HCT116 (cell line): Measurements from ENCODE around the gene PELO. TPM values are rescaled to one million over a fixed set of nuclear protein-coding genes. Genes with fewer than 3 reads are reported as not detected.

Experiments
- ATAC-seq: fragments of 200-7000 bp; cut with Tn5 transposase; 2 replicates; pipeline ENCODE4 v1.9.1; 2020; ENCODE audit warnings: mild to moderate bottlenecking, moderate library complexity
- BruUV-seq: library from RNA; stranded (reverse); fragments of 400-500 nt; replicated peaks from 2 replicates; lab custom pipeline; 2021; lab: Mats Ljungman, UMichigan
- CTCF ChIA-PET: fragments of 300-600 bp; sonication (Branson Sonifier 250); formaldehyde crosslinking; loops from one replicate; lab custom pipeline; 2021; ENCODE audit warnings: antibody characterized with exemption; lab: Charles Lee
- POLR2A ChIA-PET: fragments of 300-600, 350-600 bp; sonication (Branson Sonifier 250); formaldehyde crosslinking; loops from one replicate; lab custom pipeline; 2021; ENCODE audit warnings: antibody characterized with exemption; lab: Charles Lee
- RAD21 ChIA-PET, 2 experiments: fragments of 300-600 bp; sonication (Branson Sonifier 250); formaldehyde crosslinking; loops; one replicate each; lab custom pipeline; 2023; ENCODE audit warnings: low total read pairs in 2 of 2; ENCODE audit not compliant: uncharacterized antibody in 2 of 2, unreplicated experiment in 2 of 2, low non-redundant PET in 1 of 2; lab: Charles Lee
- DNase-seq: peaks from one replicate; pipeline ENCODE4 v3.0.0-alpha.2; 2010; ENCODE audit warnings: low read depth, low spot score
- H2AFZ ChIP-seq: fragments of 200-600 bp; shearing (Covaris generic), sonication (generic); 2 replicates; pipeline ENCODE4 v1.6.1; 2017; ENCODE audit warnings: low read depth, mixed run types, mixed read lengths, antibody characterized with exemption, low read length; ENCODE audit not compliant: poor library complexity, severe bottlenecking
- H3K27ac ChIP-seq: 2 replicates; pipeline ENCODE4 v1.5.1; 2012; ENCODE audit warnings: low read depth, low read length
- H3K27me3 ChIP-seq: fragments of 200-600 bp; sonication (generic); 2 replicates; pipeline ENCODE4 v1.6.1; 2016; ENCODE audit warnings: mixed run types, low read length, mixed read lengths; ENCODE audit not compliant: insufficient read depth
- H3K36me3 ChIP-seq, 2 experiments: fragments of 200-500 bp in 1 of 2; fragments of 200-600 bp in 1 of 2; sonication (Bioruptor generic) in 1 of 2; sonication (generic) in 1 of 2; 2 replicates each; pipeline versions ENCODE4 v1.5.1 to v1.6.1; 2014 to 2016; ENCODE audit warnings: low read length in 2 of 2, inconsistent platforms in 1 of 2, mixed read lengths in 1 of 2, mixed run types in 1 of 2; ENCODE audit not compliant: insufficient read depth in 2 of 2, control insufficient read depth in 1 of 2
- H3K4me1 ChIP-seq, 2 experiments: fragments of 200-600 bp in 1 of 2; sonication (generic) in 1 of 2; 2 replicates each; pipeline versions ENCODE4 v1.5.1 to v1.6.1; 2012 to 2017; ENCODE audit warnings: low read length in 2 of 2, inconsistent platforms in 1 of 2, mild to moderate bottlenecking in 1 of 2, mixed read lengths in 1 of 2, mixed run types in 1 of 2, moderate library complexity in 1 of 2; ENCODE audit not compliant: insufficient read depth in 2 of 2, control insufficient read depth in 1 of 2
- H3K4me2 ChIP-seq: fragments of 200-600 bp; sonication (generic); 2 replicates; pipeline ENCODE4 v1.6.1; 2017; ENCODE audit warnings: mixed run types, low read length, mixed read lengths
- H3K4me3 ChIP-seq, 2 experiments: fragments of 200-600 bp in 1 of 2; sonication (generic) in 1 of 2; replicated peaks in 1 of 2; 2 replicates each; pipeline ENCODE4 v1.5.1; 2011 to 2016; ENCODE audit warnings: low read length in 2 of 2, control low read depth in 1 of 2, low read depth in 1 of 2, mild to moderate bottlenecking in 1 of 2, mixed read lengths in 1 of 2, mixed run types in 1 of 2
- H3K79me2 ChIP-seq: fragments of 200-600 bp; sonication (generic); 2 replicates; pipeline ENCODE4 v1.6.1; 2017; ENCODE audit warnings: mild to moderate bottlenecking, mixed run types, low read length, moderate library complexity, mixed read lengths; ENCODE audit not compliant: insufficient read depth
- H3K9ac ChIP-seq: fragments of 200-600 bp; sonication (generic); 2 replicates; pipeline ENCODE4 v1.6.1; 2016; ENCODE audit warnings: low read length, mixed read lengths
- H3K9me2 ChIP-seq: fragments of 200-600 bp; sonication (generic), shearing (Covaris generic); 2 replicates; pipeline ENCODE4 v1.6.1; 2017; ENCODE audit warnings: mixed run types, mild to moderate bottlenecking, moderate library complexity; ENCODE audit not compliant: insufficient read depth
- H3K9me3 ChIP-seq, 2 experiments: fragments of 200-500 bp in 1 of 2; fragments of 200-600 bp in 1 of 2; sonication (Bioruptor generic) in 1 of 2; sonication (generic) in 1 of 2; 2 replicates each; pipeline ENCODE4 v1.6.1; 2014 to 2017; ENCODE audit warnings: low read length in 2 of 2, mixed read lengths in 2 of 2, inconsistent platforms in 1 of 2, low read depth in 1 of 2, mild to moderate bottlenecking in 1 of 2, mixed run types in 1 of 2, moderate library complexity in 1 of 2; ENCODE audit not compliant: control insufficient read depth in 1 of 2, insufficient read depth in 1 of 2
- H4K20me1 ChIP-seq: fragments of 200-600 bp; sonication (generic), shearing (Covaris generic); 2 replicates; pipeline ENCODE4 v1.6.1; 2017; ENCODE audit warnings: mixed run types, mild to moderate bottlenecking, moderate library complexity; ENCODE audit not compliant: insufficient read depth
- CEBPB ChIP-seq: IDR thresholded peaks from 2 replicates; pipeline ENCODE4 v1.6.1; 2012; ENCODE audit warnings: low read depth
- ELF1 ChIP-seq: IDR thresholded peaks from 2 replicates; pipeline ENCODE4 v1.6.1; 2012; ENCODE audit warnings: low read depth, borderline replicate concordance
- EZH2phosphoT487 ChIP-seq: fragments of 200-600 bp; IDR thresholded peaks from 2 replicates; pipeline ENCODE4 v1.6.1; 2018; ENCODE audit warnings: antibody characterized with exemption, borderline replicate concordance
- POLR2A ChIP-seq: IDR thresholded peaks from 2 replicates; pipeline ENCODE4 v1.7.0; 2011; ENCODE audit warnings: borderline replicate concordance; ENCODE audit not compliant: insufficient read depth, insufficient read length; ENCODE audit errors: extremely low read depth
- ZFX ChIP-seq: fragments of 450-650 bp; IDR thresholded peaks from 2 replicates; pipeline ENCODE4 v1.6.1; 2017
- intact Hi-C: fragments of 100-400 bp; cut with micrococcal nuclease; formaldehyde crosslinking; loops from 2 replicates; pipeline ENCODE4 v1.10.0; 2022
- total RNA-seq: library from RNA; stranded (reverse); gene quantifications from one replicate; pipeline ENCODE4 v1.2.1, GENCODE V29; 2021; ENCODE audit not compliant: unreplicated experiment
- TF ChIP-seq, protein P1 (sequence below): IDR thresholded peaks from 2 replicates; pipeline ENCODE4 v1.6.1; 2012
- TF ChIP-seq, protein P2 (sequence below): IDR thresholded peaks from 2 replicates; pipeline ENCODE4 v1.6.1; 2011; ENCODE audit warnings: mild to moderate bottlenecking, low read length, moderate library complexity; ENCODE audit not compliant: insufficient replicate concordance; ENCODE audit errors: extremely low read depth

Gene PELO
- total RNA-seq, 1 experiment from 2014 or later: 16.5 TPM

DNA sequence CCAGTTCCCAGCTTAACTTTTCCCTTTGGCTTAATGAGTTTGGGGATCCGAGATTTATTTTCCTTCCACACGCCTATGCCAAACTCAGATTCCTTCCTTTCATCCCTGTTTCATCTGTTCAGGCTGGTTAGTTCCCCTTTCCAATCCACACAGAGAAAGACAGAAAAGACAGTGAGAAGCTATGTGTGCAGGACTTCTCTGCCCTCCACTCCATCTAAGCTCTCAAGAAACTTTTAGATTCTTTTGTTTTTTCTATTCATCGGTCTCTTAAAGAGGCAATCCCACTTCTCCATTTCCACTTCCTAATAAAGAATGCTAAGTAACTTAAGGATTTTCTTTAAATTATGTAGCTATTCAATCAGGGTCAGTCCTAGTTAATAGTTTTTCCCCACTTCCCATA is 11.2 kb downstream of the PELO start:
- peaks cover 6 to 27% of the 10 kb centered on the region in 2 experiments; a peak in 3 of 4 replicates for H3K4me1 ChIP-seq

More for the DNA sequence above, 11.2 kb downstream of the PELO start:
- H3K9me3 ChIP-seq: no peaks in the 10 kb centered on the region
- TF ChIP-seq, protein P1, sequence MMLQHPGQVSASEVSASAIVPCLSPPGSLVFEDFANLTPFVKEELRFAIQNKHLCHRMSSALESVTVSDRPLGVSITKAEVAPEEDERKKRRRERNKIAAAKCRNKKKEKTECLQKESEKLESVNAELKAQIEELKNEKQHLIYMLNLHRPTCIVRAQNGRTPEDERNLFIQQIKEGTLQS: no peak
- TF ChIP-seq, protein P2, sequence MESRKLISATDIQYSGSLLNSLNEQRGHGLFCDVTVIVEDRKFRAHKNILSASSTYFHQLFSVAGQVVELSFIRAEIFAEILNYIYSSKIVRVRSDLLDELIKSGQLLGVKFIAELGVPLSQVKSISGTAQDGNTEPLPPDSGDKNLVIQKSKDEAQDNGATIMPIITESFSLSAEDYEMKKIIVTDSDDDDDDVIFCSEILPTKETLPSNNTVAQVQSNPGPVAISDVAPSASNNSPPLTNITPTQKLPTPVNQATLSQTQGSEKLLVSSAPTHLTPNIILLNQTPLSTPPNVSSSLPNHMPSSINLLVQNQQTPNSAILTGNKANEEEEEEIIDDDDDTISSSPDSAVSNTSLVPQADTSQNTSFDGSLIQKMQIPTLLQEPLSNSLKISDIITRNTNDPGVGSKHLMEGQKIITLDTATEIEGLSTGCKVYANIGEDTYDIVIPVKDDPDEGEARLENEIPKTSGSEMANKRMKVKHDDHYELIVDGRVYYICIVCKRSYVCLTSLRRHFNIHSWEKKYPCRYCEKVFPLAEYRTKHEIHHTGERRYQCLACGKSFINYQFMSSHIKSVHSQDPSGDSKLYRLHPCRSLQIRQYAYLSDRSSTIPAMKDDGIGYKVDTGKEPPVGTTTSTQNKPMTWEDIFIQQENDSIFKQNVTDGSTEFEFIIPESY: no peak
- no peak for TF ChIP-seq ELF1
- TF ChIP-seq POLR2A: no peak
- TF ChIP-seq ZFX: no peak
- no peak for TF ChIP-seq EZH2phosphoT487
- no peak for TF ChIP-seq CEBPB
- H3K79me2 ChIP-seq: peaks cover 39% of the 10 kb centered on the region
- CTCF ChIA-PET: interaction anchor here (1.1 to 2.0 kb wide), 3 partner anchors 9 to 119 kb away, joined by 3 to 15 read pairs (median 5); no protein-coding TSS in a partner anchor
- DNase-seq: no peak
- peaks cover 4% of the 10 kb centered on the region; the same call in 1 of the 2 replicates for H4K20me1 ChIP-seq
- POLR2A ChIA-PET: interaction anchor here (1.6 kb wide), 1 partner anchor 11 kb away, joined by 7 read pairs; the partner anchor contains the start of genes ITGA1 and PELO
- no peaks in the 10 kb centered on the region for H3K27me3 ChIP-seq
- peak overlapping the region; percentile 89 to 93 for H3K4me3 ChIP-seq
- no peak overlapping the region for H3K27ac ChIP-seq
- H3K4me2 ChIP-seq: peak overlapping the region; percentile 98
- peak overlapping the region; percentile 75 for H2AFZ ChIP-seq
- ATAC-seq: no peak
- BruUV-seq: no TSS peak
- H3K9me2 ChIP-seq: no peaks in the 10 kb centered on the region
- intact Hi-C loops: no loop called here
- peak overlapping the region; percentile 96 for H3K9ac ChIP-seq
- RAD21 ChIA-PET: no interaction called here
- H3K36me3 ChIP-seq: peaks cover 16 to 22% of the 10 kb centered on the region in 2 experiments
